Measurements from ENCODE around the gene IL16.

Gene IL16

DNA sequence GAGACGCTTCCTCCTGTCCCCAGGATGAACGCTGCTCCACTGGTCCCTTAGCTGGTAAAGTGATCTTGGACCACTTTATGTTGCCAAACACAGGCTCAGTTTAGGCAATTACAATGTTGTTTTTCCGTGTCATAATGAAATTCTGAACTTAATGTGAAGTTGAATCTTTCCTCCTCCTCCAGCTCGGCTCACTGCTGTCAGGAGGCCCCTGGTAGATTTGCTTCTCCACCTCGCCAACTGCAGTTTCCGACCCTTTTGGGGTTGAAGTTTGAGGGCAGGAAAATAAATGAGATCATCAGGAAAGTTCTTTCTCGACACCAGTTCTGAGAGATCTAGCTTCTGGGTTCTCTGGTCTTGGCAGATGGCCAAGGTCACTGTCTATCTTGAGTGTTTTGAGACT, 34.8 kb upstream of the IL16 start:
- TF ChIP-seq, protein P1, sequence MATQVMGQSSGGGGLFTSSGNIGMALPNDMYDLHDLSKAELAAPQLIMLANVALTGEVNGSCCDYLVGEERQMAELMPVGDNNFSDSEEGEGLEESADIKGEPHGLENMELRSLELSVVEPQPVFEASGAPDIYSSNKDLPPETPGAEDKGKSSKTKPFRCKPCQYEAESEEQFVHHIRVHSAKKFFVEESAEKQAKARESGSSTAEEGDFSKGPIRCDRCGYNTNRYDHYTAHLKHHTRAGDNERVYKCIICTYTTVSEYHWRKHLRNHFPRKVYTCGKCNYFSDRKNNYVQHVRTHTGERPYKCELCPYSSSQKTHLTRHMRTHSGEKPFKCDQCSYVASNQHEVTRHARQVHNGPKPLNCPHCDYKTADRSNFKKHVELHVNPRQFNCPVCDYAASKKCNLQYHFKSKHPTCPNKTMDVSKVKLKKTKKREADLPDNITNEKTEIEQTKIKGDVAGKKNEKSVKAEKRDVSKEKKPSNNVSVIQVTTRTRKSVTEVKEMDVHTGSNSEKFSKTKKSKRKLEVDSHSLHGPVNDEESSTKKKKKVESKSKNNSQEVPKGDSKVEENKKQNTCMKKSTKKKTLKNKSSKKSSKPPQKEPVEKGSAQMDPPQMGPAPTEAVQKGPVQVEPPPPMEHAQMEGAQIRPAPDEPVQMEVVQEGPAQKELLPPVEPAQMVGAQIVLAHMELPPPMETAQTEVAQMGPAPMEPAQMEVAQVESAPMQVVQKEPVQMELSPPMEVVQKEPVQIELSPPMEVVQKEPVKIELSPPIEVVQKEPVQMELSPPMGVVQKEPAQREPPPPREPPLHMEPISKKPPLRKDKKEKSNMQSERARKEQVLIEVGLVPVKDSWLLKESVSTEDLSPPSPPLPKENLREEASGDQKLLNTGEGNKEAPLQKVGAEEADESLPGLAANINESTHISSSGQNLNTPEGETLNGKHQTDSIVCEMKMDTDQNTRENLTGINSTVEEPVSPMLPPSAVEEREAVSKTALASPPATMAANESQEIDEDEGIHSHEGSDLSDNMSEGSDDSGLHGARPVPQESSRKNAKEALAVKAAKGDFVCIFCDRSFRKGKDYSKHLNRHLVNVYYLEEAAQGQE (IDR thresholded peaks at IDR 0.05; ENCODE audit: insufficient replicate concordance, low read depth), result no peak
- TF ChIP-seq SPI1 (IDR thresholded peaks at IDR 0.05; ENCODE audit: borderline replicate concordance, low read depth), result no peak
- Histone ChIP-seq H3K27ac (replicated peaks) (no peak overlapping the region), H3K4me3 (replicated peaks; ENCODE audit: insufficient read depth, low read length) (no peak overlapping the region), H3K27me3 (ENCODE audit: insufficient read depth, poor library complexity, severe bottlenecking) (no peaks in the 10 kb centered on the region)
- no peak for DNase-seq (ENCODE audit: low read depth in 1 of 2, low spot score in 1 of 2)

DNA sequence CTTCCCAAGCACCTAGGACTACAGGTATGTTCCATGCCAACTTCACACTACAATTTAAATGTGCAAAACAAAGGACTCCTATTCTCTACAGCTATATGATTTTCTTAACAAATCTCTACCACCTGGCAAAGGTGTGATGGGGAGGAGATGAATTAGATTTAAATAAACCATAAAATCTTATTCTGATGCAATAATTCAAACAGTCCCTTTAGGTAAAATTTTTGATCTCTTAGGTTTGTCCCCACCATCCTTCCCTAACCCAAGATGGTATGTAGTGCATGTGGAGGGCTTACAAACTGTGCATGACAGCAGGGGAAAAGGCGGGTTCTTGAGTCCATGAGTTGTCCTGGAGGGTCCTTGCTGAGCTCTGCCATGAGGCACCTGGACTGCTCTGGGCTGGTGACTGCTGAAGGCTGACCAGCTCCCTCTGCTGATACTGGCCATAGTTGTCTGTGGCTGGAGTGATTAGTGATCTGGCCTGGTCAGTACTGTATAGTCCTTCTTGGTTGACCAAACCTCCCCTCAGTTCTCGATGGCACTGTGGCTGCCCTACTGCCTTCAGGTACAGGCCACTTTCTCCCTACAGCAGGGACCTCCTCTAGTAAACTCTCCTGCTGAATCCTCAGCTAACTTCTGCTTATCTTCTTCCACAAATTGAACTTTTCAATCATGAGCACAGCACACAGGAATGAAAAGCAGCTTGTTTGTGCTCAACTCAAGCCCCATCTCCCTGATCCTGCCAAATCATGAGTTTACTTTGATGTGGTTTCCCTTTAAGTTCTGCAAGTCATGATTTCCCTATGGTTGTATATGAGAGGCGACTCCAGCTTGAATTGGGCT, 32.5 kb upstream of the IL16 start:
- Histone ChIP-seq H3K27ac (replicated peaks) (no peak overlapping the region), H3K4me3 (replicated peaks; ENCODE audit: insufficient read depth, low read length) (no peak overlapping the region), H3K27me3 (ENCODE audit: insufficient read depth, poor library complexity, severe bottlenecking) (no peaks in the 10 kb centered on the region)
- TF ChIP-seq SPI1 (IDR thresholded peaks at IDR 0.05; ENCODE audit: borderline replicate concordance, low read depth) (no peak), GABPA (IDR thresholded peaks at IDR 0.05; ENCODE audit: low read depth) (no peak), POLR2AphosphoS5 (IDR thresholded peaks at IDR 0.05; ENCODE audit: low read depth) (no peak)
- TF ChIP-seq, protein P2, sequence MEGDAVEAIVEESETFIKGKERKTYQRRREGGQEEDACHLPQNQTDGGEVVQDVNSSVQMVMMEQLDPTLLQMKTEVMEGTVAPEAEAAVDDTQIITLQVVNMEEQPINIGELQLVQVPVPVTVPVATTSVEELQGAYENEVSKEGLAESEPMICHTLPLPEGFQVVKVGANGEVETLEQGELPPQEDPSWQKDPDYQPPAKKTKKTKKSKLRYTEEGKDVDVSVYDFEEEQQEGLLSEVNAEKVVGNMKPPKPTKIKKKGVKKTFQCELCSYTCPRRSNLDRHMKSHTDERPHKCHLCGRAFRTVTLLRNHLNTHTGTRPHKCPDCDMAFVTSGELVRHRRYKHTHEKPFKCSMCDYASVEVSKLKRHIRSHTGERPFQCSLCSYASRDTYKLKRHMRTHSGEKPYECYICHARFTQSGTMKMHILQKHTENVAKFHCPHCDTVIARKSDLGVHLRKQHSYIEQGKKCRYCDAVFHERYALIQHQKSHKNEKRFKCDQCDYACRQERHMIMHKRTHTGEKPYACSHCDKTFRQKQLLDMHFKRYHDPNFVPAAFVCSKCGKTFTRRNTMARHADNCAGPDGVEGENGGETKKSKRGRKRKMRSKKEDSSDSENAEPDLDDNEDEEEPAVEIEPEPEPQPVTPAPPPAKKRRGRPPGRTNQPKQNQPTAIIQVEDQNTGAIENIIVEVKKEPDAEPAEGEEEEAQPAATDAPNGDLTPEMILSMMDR (IDR thresholded peaks at IDR 0.05; ENCODE audit: insufficient read depth, low read length), result no peak
- TF ChIP-seq, protein P1 (IDR thresholded peaks at IDR 0.05; ENCODE audit: insufficient replicate concordance, low read depth), result no peak
- DNase-seq (ENCODE audit: low read depth in 1 of 2, low spot score in 1 of 2), result no peak

DNA sequence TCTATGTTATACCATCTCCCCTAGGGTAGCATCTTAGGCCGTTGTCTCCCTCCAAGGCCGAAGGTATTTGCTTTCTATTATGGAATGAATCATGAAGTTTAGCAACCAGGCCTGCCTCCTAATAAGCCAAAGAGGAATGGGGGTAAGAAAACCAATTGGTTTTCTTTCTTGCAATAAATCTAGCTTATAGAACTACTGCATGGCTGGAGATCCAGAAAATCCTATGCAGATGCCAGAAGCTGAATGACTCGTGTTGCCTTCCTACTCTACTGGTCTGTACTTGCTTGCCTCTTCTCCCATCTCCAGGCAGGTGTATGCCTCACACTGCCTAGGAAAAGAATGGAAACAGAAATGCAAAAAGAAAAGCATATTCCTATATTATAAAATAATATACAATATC, 31.1 kb upstream of the IL16 start:
- H3K27ac ChIP-seq (replicated peaks), result no peak overlapping the region
- no peaks in the 10 kb centered on the region for H3K27me3 ChIP-seq (ENCODE audit: insufficient read depth, poor library complexity, severe bottlenecking)
- H3K4me3 ChIP-seq (replicated peaks; ENCODE audit: insufficient read depth, low read length), result no peak overlapping the region
- DNase-seq (ENCODE audit: low read depth in 1 of 2, low spot score in 1 of 2), result no peak
- TF ChIP-seq GABPA (IDR thresholded peaks at IDR 0.05; ENCODE audit: low read depth), result no peak
- no peak for TF ChIP-seq POLR2AphosphoS5 (IDR thresholded peaks at IDR 0.05; ENCODE audit: low read depth)
- TF ChIP-seq, protein P1 (IDR thresholded peaks at IDR 0.05; ENCODE audit: insufficient replicate concordance, low read depth), result no peak
- TF ChIP-seq SPI1 (IDR thresholded peaks at IDR 0.05; ENCODE audit: borderline replicate concordance, low read depth), result no peak
- TF ChIP-seq, protein P2 (IDR thresholded peaks at IDR 0.05; ENCODE audit: insufficient read depth, low read length), result no peak

All from HL-60 (cell line).